ENCODE results near the gene EVC2. TPM values are rescaled to one million over a fixed set of nuclear protein-coding genes. Genes with fewer than 3 reads are reported as not detected.

Gene EVC2
- total and polyA plus RNA-seq, 2 experiments from 2014 or later: 4.3 to 8.1 TPM

GRCh38 chr4:5543681-5544080 is 164.7 kb downstream of the EVC2 start:
- no peak overlapping the region for H2AFZ ChIP-seq
- WGBS, 2 experiments (ENCODE audit: low coverage in 1 of 2, low lambda C conversion rate in 2 of 2, missing lambda C conversion rate in 2 of 2): 85 to 88% methylated on average over 7 to 8 of the region's 8 CpGs

GRCh38 chr4:5541169-5541568 is 167.2 kb downstream of the EVC2 start:
- no peak overlapping the region for H2AFZ ChIP-seq
- H3K9me2 ChIP-seq (ENCODE audit: insufficient read depth): no peaks in the 10 kb centered on the region
- in situ Hi-C loops (cut with MboI): no loop called here
- H3K4me3 ChIP-seq: no peak overlapping the region
- no peak overlapping the region for H3K9ac ChIP-seq
- no peak for TF ChIP-seq EZH2phosphoT487 (IDR thresholded peaks at IDR 0.05; ENCODE audit: insufficient read depth, low read depth)
- no peak for TF ChIP-seq EZH2 (IDR thresholded peaks at IDR 0.05; ENCODE audit: insufficient read depth, poor library complexity, severe bottlenecking)
- WGBS, 2 experiments (ENCODE audit: low coverage in 1 of 2, low lambda C conversion rate in 2 of 2, missing lambda C conversion rate in 2 of 2): 85 to 90% methylated on average over 10 of the region's 10 CpGs
- no peaks in the 10 kb centered on the region for H3K36me3 ChIP-seq (ENCODE audit: low read depth)
- H3K27me3 ChIP-seq (replicated peaks; ENCODE audit: insufficient read depth): no peaks in the 10 kb centered on the region
- H3F3A ChIP-seq (ENCODE audit: insufficient read depth): no peaks in the 10 kb centered on the region
- no peak for DNase-seq
- H4K20me1 ChIP-seq (ENCODE audit: insufficient read depth): no peaks in the 10 kb centered on the region
- H3K9me3 ChIP-seq (ENCODE audit: low read depth): no peaks in the 10 kb centered on the region
- no peak overlapping the region for H3K4me2 ChIP-seq (ENCODE audit: unreplicated experiment)
- no peaks in the 10 kb centered on the region for H3K79me2 ChIP-seq (ENCODE audit: insufficient read depth)
- H3K4me1 ChIP-seq (ENCODE audit: insufficient read depth): no peaks in the 10 kb centered on the region
- H3K27ac ChIP-seq: no peak overlapping the region

More at GRCh38 chr4:5543681-5544080, 164.7 kb downstream of the EVC2 start:
- H3K36me3 ChIP-seq (ENCODE audit: low read depth): no peaks in the 10 kb centered on the region
- DNase-seq: no peak
- H3K9me2 ChIP-seq (ENCODE audit: insufficient read depth): no peaks in the 10 kb centered on the region
- H3K9me3 ChIP-seq (ENCODE audit: low read depth): no peaks in the 10 kb centered on the region
- no peaks in the 10 kb centered on the region for H3K79me2 ChIP-seq (ENCODE audit: insufficient read depth)
- H3K4me1 ChIP-seq (ENCODE audit: insufficient read depth): no peaks in the 10 kb centered on the region
- no peaks in the 10 kb centered on the region for H3K27me3 ChIP-seq (replicated peaks; ENCODE audit: insufficient read depth)
- no peak overlapping the region for H3K4me3 ChIP-seq
- H3K4me2 ChIP-seq (ENCODE audit: unreplicated experiment): no peak overlapping the region
- no peaks in the 10 kb centered on the region for H4K20me1 ChIP-seq (ENCODE audit: insufficient read depth)
- TF ChIP-seq EZH2 (IDR thresholded peaks at IDR 0.05; ENCODE audit: insufficient read depth, poor library complexity, severe bottlenecking) (no peak), EZH2phosphoT487 (IDR thresholded peaks at IDR 0.05; ENCODE audit: insufficient read depth, low read depth) (no peak)
- in situ Hi-C loops (cut with MboI): no loop called here
- H3K9ac ChIP-seq: no peak overlapping the region
- no peaks in the 10 kb centered on the region for H3F3A ChIP-seq (ENCODE audit: insufficient read depth)
- no peak overlapping the region for H3K27ac ChIP-seq

- Histone ChIP-seq H3K9me3 (ENCODE audit: low read depth) (no peaks in the 10 kb centered on the region), H3K4me1 (ENCODE audit: insufficient read depth) (no peaks in the 10 kb centered on the region), H3K9me2 (ENCODE audit: insufficient read depth) (no peaks in the 10 kb centered on the region), H3K4me2 (ENCODE audit: unreplicated experiment) (no peak overlapping the region), H3K4me3 (no peak overlapping the region), H2AFZ (no peak overlapping the region), H3K9ac (no peak overlapping the region), H3K36me3 (ENCODE audit: low read depth) (no peaks in the 10 kb centered on the region), H4K20me1 (ENCODE audit: insufficient read depth) (no peaks in the 10 kb centered on the region), H3K27ac (no peak overlapping the region), H3F3A (ENCODE audit: insufficient read depth) (no peaks in the 10 kb centered on the region), H3K79me2 (ENCODE audit: insufficient read depth) (no peaks in the 10 kb centered on the region), H3K27me3 (replicated peaks; ENCODE audit: insufficient read depth) (no peaks in the 10 kb centered on the region)
- no peak for DNase-seq
- WGBS, 2 experiments (ENCODE audit: low coverage in 1 of 2, low lambda C conversion rate in 2 of 2, missing lambda C conversion rate in 2 of 2): 100% methylated on average over 2 of the region's 2 CpGs
- no peak for TF ChIP-seq EZH2 (IDR thresholded peaks at IDR 0.05; ENCODE audit: insufficient read depth, poor library complexity, severe bottlenecking)
- TF ChIP-seq EZH2phosphoT487 (IDR thresholded peaks at IDR 0.05; ENCODE audit: insufficient read depth, low read depth): no peak
- in situ Hi-C loops (cut with MboI): no loop called here
These were observed 168.8 kb downstream of the EVC2 start for GRCh38 chr4:5539584-5539983.

GRCh38 chr4:5532100-5532499 is 176.3 kb downstream of the EVC2 start:
- peaks cover 3% of the 10 kb centered on the region; the same call in 1 of the 2 replicates for H3K36me3 ChIP-seq (ENCODE audit: low read depth)
- H3K9me2 ChIP-seq (ENCODE audit: insufficient read depth): no peaks in the 10 kb centered on the region
- H3K27me3 ChIP-seq (replicated peaks; ENCODE audit: insufficient read depth): no peaks in the 10 kb centered on the region
- H3F3A ChIP-seq (ENCODE audit: insufficient read depth): no peaks in the 10 kb centered on the region
- H3K9ac ChIP-seq: no peak overlapping the region
- no peaks in the 10 kb centered on the region for H4K20me1 ChIP-seq (ENCODE audit: insufficient read depth)
- WGBS, 2 experiments (ENCODE audit: low coverage in 1 of 2, low lambda C conversion rate in 2 of 2, missing lambda C conversion rate in 2 of 2): 84 to 86% methylated on average over 2 of the region's 2 CpGs
- no peak overlapping the region for H3K27ac ChIP-seq
- H3K4me1 ChIP-seq (ENCODE audit: insufficient read depth): no peaks in the 10 kb centered on the region
- no peak overlapping the region for H2AFZ ChIP-seq
- no peak for TF ChIP-seq EZH2phosphoT487 (IDR thresholded peaks at IDR 0.05; ENCODE audit: insufficient read depth, low read depth)
- no peak for TF ChIP-seq EZH2 (IDR thresholded peaks at IDR 0.05; ENCODE audit: insufficient read depth, poor library complexity, severe bottlenecking)
- in situ Hi-C loops (cut with MboI): no loop called here
- no peak overlapping the region for H3K4me2 ChIP-seq (ENCODE audit: unreplicated experiment)
- H3K9me3 ChIP-seq (ENCODE audit: low read depth): no peaks in the 10 kb centered on the region
- DNase-seq: no peak
- no peaks in the 10 kb centered on the region for H3K79me2 ChIP-seq (ENCODE audit: insufficient read depth)
- H3K4me3 ChIP-seq: no peak overlapping the region

- WGBS, 2 experiments (ENCODE audit: low coverage in 1 of 2, low lambda C conversion rate in 2 of 2, missing lambda C conversion rate in 2 of 2): 94 to 98% methylated on average over 4 of the region's 4 CpGs
- no peak overlapping the region for H2AFZ ChIP-seq
- in situ Hi-C loops (cut with MboI): no loop called here
These were observed 180.3 kb downstream of the EVC2 start for GRCh38 chr4:5528031-5528436.

More at GRCh38 chr4:5528031-5528436, 180.3 kb downstream of the EVC2 start:
- Histone ChIP-seq H3K4me1 (ENCODE audit: insufficient read depth) (no peaks in the 10 kb centered on the region), H3K79me2 (ENCODE audit: insufficient read depth) (no peaks in the 10 kb centered on the region), H3K36me3 (ENCODE audit: low read depth) (peaks cover 3% of the 10 kb centered on the region; the same call in 1 of the 2 replicates), H3K9ac (no peak overlapping the region), H3K9me3 (ENCODE audit: low read depth) (no peaks in the 10 kb centered on the region), H3K27me3 (replicated peaks; ENCODE audit: insufficient read depth) (no peaks in the 10 kb centered on the region), H3F3A (ENCODE audit: insufficient read depth) (no peaks in the 10 kb centered on the region), H4K20me1 (ENCODE audit: insufficient read depth) (no peaks in the 10 kb centered on the region), H3K27ac (no peak overlapping the region), H3K4me3 (no peak overlapping the region), H3K4me2 (ENCODE audit: unreplicated experiment) (no peak overlapping the region), H3K9me2 (ENCODE audit: insufficient read depth) (no peaks in the 10 kb centered on the region)
- TF ChIP-seq EZH2phosphoT487 (IDR thresholded peaks at IDR 0.05; ENCODE audit: insufficient read depth, low read depth) (no peak), EZH2 (IDR thresholded peaks at IDR 0.05; ENCODE audit: insufficient read depth, poor library complexity, severe bottlenecking) (no peak)
- DNase-seq: no peak

Data from GM23248 (cell line).